Choroid plexus epithelial cell (primary cell): ENCODE results near the gene STARD3NL.

Experiments used
- DNase-seq: peaks from one replicate; pipeline ENCODE4 v3.0.0-alpha.2; 2010; ENCODE audit warnings: low read depth
- H3K4me3 ChIP-seq: 2 replicates; pipeline ENCODE4 v1.5.1; 2011; ENCODE audit warnings: low read depth, mild to moderate bottlenecking, control low read depth, low read length, moderate library complexity
- CTCF ChIP-seq: conservative IDR thresholded peaks from 2 replicates; pipeline ENCODE4 v1.5.1; 2011; ENCODE audit warnings: low read depth, mild to moderate bottlenecking, control low read depth, inconsistent platforms, low read length, moderate library complexity

Gene STARD3NL

GRCh38 chr7:38206071-38206470, 28.0 kb downstream of the STARD3NL start:
- no peak for DNase-seq
- no peak overlapping the region for H3K4me3 ChIP-seq
- no peak for TF ChIP-seq CTCF

- H3K4me3 ChIP-seq = no peak overlapping the region
- no peak for DNase-seq
- no peak for TF ChIP-seq CTCF
Observed at GRCh38 chr7:38207843-38208242, 29.8 kb downstream of the STARD3NL start.

- TF ChIP-seq CTCF = no peak
- no peak for DNase-seq
- no peak overlapping the region for H3K4me3 ChIP-seq
Observed at GRCh38 chr7:38211486-38211885, 33.4 kb downstream of the STARD3NL start.

GRCh38 chr7:38211940-38212339, 33.9 kb downstream of the STARD3NL start:
- peak; percentile 30 for DNase-seq
- no peak overlapping the region for H3K4me3 ChIP-seq

GRCh38 chr7:38215115-38215514, 37.1 kb downstream of the STARD3NL start:
- no peak overlapping the region for H3K4me3 ChIP-seq
- DNase-seq = peak; percentile 20
- TF ChIP-seq CTCF = no peak

More at GRCh38 chr7:38211940-38212339, 33.9 kb downstream of the STARD3NL start:
- TF ChIP-seq CTCF = no peak

GRCh38 chr7:38215735-38216670, 38.0 kb downstream of the STARD3NL start:
- peak; percentile 98 for TF ChIP-seq CTCF
- H3K4me3 ChIP-seq = no peak overlapping the region
- peak; percentile 97 for DNase-seq

- DNase-seq = no peak
- H3K4me3 ChIP-seq = no peak overlapping the region
- TF ChIP-seq CTCF = no peak
Observed at GRCh38 chr7:38217672-38218071, 39.6 kb downstream of the STARD3NL start.
